ENCODE measurements around the gene ATP8A2. TPM values are rescaled to one million over a fixed set of nuclear protein-coding genes. Genes with fewer than 3 reads are reported as not detected.

ATP8A2 gene
- total RNA-seq, 6 donors from 2014 or later, result 0.55 to 1.5 (median 0.87) TPM

DNA sequence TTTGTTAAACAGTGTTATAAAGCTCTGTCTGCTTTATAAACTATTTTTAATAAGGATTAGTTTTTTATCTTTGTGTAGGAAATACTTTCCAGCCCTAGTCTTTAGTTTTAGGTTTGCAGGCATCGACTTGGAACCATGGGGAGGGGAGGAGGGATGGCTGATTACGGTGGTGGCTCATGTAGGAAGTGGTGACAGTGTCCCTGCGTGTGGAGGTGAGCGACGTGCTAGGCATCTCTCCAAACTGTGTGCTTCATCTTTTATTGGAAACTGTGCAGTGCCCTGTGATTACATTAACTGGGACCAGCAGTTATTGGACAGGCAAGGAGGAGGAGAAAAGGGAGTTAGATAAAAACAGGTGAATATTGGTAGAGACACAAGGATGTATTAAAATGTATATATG lies 203.8 kb downstream of the ATP8A2 start:
- Histone ChIP-seq H3K36me3 (no peaks in the 10 kb centered on the region), H3K27me3 (no peaks in the 10 kb centered on the region), H3K4me1 (no peaks in the 10 kb centered on the region), H3K27ac (no peak overlapping the region), H3K9me3 (no peaks in the 10 kb centered on the region), H3K4me3 (no peak overlapping the region)
- ATAC-seq (ENCODE audit: low FRiP score in 2 of 2), result no peak
- no peak for DNase-seq
- TF ChIP-seq EP300 (IDR thresholded peaks at IDR 0.05) (no peak), POLR2AphosphoS5 (IDR thresholded peaks at IDR 0.05) (no peak), POLR2A (IDR thresholded peaks at IDR 0.05) (no peak)
- TF ChIP-seq, protein P1, sequence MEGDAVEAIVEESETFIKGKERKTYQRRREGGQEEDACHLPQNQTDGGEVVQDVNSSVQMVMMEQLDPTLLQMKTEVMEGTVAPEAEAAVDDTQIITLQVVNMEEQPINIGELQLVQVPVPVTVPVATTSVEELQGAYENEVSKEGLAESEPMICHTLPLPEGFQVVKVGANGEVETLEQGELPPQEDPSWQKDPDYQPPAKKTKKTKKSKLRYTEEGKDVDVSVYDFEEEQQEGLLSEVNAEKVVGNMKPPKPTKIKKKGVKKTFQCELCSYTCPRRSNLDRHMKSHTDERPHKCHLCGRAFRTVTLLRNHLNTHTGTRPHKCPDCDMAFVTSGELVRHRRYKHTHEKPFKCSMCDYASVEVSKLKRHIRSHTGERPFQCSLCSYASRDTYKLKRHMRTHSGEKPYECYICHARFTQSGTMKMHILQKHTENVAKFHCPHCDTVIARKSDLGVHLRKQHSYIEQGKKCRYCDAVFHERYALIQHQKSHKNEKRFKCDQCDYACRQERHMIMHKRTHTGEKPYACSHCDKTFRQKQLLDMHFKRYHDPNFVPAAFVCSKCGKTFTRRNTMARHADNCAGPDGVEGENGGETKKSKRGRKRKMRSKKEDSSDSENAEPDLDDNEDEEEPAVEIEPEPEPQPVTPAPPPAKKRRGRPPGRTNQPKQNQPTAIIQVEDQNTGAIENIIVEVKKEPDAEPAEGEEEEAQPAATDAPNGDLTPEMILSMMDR (IDR thresholded peaks at IDR 0.05), result no peak
- WGBS, 2 donors, result 57 to 66% methylated on average over 5 of the region's 5 CpGs

DNA sequence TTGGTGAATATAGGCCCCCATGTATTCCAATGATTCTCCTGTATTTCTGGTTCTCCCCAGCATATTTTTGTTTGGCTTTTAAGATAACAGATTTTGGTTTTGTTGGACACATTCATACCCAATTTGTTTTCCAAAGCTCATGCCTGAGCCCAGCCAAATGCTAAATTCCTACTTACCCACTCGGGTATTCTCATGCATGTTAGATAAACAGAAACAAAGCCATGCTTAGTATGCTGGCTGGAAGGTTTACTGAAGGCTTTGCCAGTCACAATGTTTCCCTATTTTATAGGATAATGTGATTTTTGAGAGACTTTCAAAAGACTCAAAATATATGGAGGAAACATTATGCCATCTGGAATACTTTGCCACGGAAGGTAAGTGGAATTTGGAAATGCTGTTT lies 206.8 kb downstream of the ATP8A2 start:
- no peak for DNase-seq
- TF ChIP-seq, protein P1 (IDR thresholded peaks at IDR 0.05), result no peak
- no peak for TF ChIP-seq EP300 (IDR thresholded peaks at IDR 0.05)
- no peak for TF ChIP-seq POLR2AphosphoS5 (IDR thresholded peaks at IDR 0.05)
- TF ChIP-seq POLR2A (IDR thresholded peaks at IDR 0.05), result no peak
- WGBS, 2 donors, result 50 to 52% methylated on average over 2 of the region's 2 CpGs
- Histone ChIP-seq H3K27me3 (no peaks in the 10 kb centered on the region), H3K4me3 (no peak overlapping the region), H3K9me3 (no peaks in the 10 kb centered on the region), H3K27ac (no peak overlapping the region), H3K4me1 (no peaks in the 10 kb centered on the region), H3K36me3 (no peaks in the 10 kb centered on the region)
- no peak for ATAC-seq (ENCODE audit: low FRiP score in 2 of 2)

DNA sequence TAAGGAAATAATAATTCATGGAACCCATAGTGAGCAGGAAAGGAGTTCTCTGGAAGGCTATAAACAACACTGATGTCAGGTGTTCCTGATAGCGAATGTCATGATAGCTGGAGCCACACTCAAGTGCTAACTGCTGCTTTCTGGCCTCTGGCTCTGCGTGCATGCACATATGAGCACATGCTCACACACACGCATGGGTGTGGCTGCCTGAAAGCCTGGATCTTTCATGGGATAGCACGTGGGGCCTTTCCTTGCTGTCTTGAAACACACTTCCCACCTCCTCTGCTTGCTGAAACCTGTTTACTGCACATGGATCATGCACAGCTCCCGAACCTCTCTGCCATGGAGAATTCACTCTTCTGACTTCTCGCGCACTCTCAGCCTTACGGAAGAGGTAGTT lies 207.4 kb downstream of the ATP8A2 start:
- Histone ChIP-seq H3K4me1 (no peaks in the 10 kb centered on the region), H3K27ac (no peak overlapping the region), H3K9me3 (no peaks in the 10 kb centered on the region), H3K36me3 (no peaks in the 10 kb centered on the region), H3K27me3 (no peaks in the 10 kb centered on the region), H3K4me3 (no peak overlapping the region)
- no peak for TF ChIP-seq POLR2A (IDR thresholded peaks at IDR 0.05)
- TF ChIP-seq EP300 (IDR thresholded peaks at IDR 0.05), result no peak
- TF ChIP-seq POLR2AphosphoS5 (IDR thresholded peaks at IDR 0.05), result no peak
- TF ChIP-seq, protein P1 (IDR thresholded peaks at IDR 0.05), result no peak
- ATAC-seq (ENCODE audit: low FRiP score in 2 of 2) (no peak), DNase-seq (no peak)
- 82 to 86% methylated on average over 7 to 8 of the region's 8 CpGs for WGBS, 2 donors

DNA sequence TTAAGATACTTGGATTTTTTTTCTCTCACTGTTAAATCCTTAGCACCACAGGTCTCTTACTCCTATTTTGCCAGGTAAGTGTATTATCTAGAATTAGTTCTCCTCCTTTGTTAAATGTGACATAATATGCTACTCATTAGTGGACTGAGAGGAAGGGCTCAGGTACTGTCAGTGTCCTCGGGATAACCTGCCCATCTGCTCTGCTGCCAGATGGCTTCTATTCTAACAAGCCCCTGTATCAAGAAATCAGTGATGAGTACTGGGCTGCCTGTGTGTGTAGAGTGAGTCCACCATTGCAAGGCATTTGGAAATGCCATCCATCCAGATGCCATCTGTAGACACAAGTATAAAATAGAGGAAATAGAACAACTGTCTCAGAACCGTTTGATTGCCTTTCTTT lies 209.6 kb downstream of the ATP8A2 start:
- TF ChIP-seq, protein P1 (IDR thresholded peaks at IDR 0.05), result no peak
- TF ChIP-seq POLR2A (IDR thresholded peaks at IDR 0.05), result no peak
- no peak for TF ChIP-seq POLR2AphosphoS5 (IDR thresholded peaks at IDR 0.05)
- no peak for TF ChIP-seq EP300 (IDR thresholded peaks at IDR 0.05)
- ATAC-seq (ENCODE audit: low FRiP score in 2 of 2) (no peak), DNase-seq (no peak)
- 56 to 64% methylated on average over 2 of the region's 2 CpGs for WGBS, 2 donors
- no peak overlapping the region for H3K27ac ChIP-seq
- no peak overlapping the region for H3K4me3 ChIP-seq
- H3K4me1 ChIP-seq, result no peaks in the 10 kb centered on the region
- H3K36me3 ChIP-seq, result no peaks in the 10 kb centered on the region
- H3K9me3 ChIP-seq, result no peaks in the 10 kb centered on the region
- H3K27me3 ChIP-seq, result no peaks in the 10 kb centered on the region

DNA sequence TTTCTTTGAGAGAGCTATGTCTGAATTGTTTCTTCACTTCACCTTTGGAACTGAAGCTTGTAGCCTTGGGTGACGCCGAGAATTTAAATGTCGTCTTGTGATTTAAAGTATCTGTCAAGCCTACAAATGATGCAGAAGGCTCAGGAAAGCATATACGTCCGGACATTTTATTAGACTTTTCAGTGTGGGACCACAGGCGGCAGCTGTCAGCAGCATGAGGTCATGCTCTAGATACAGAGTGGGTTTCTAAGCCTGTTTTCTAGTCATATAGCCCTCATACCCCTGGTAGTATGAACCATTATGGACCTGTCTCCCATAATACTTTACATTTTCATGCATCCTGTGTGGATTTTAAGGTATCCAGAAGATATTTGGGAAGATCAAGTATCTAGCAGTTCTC lies 212.3 kb downstream of the ATP8A2 start:
- ATAC-seq (ENCODE audit: low FRiP score in 2 of 2) (no peak), DNase-seq (no peak)
- no peak overlapping the region for H3K4me3 ChIP-seq
- H3K9me3 ChIP-seq, result no peaks in the 10 kb centered on the region
- no peak overlapping the region for H3K27ac ChIP-seq
- no peaks in the 10 kb centered on the region for H3K4me1 ChIP-seq
- H3K27me3 ChIP-seq, result no peaks in the 10 kb centered on the region
- H3K36me3 ChIP-seq, result no peaks in the 10 kb centered on the region
- no peak for TF ChIP-seq POLR2AphosphoS5 (IDR thresholded peaks at IDR 0.05)
- TF ChIP-seq EP300 (IDR thresholded peaks at IDR 0.05), result no peak
- 56 to 81% methylated on average over 6 of the region's 6 CpGs for WGBS, 2 donors

All from upper lobe of left lung (tissue), 6 donors.